ENCODE results near the gene EFHC1. TPM values are rescaled to one million over a fixed set of nuclear protein-coding genes. Genes with fewer than 3 reads are reported as not detected.

The EFHC1 gene
- total RNA-seq, 2 donors from 2014 or later = 19.4 to 23.5 TPM

DNA sequence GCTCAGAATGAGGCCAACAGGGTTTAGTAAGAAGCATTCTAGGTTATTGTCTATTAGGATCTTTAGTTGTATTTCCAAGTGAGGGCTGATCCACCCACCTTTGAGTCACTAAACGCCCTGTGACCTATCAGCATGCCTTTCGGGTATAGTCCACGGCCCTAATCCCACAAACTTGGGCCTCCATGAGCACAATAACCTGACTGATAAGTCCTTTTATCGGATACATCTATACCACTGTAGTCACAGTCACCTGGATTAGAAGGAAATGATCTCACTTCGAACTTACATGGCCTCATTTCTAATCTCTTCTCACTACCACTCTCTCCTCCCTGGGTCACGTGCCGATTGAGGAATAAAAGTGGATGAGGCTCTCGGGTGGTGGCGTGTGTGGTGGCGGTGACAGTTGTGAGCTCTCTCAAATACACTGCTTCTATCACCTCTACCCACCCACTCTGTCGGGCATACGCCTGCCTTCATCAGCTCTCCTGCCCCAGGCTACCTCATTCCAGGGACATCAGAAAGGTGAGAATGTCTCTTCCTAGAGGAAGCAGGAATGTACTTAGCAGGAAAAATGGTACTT, 91.5 kb downstream of the EFHC1 start:
- peak overlapping the region; percentile 17 to 23 for H3K27ac ChIP-seq
- intact Hi-C loops (cut with DNase I) = loop anchor here (5.0 kb wide), 1 partner anchor 61 kb away; no protein-coding TSS in a partner anchor

DNA sequence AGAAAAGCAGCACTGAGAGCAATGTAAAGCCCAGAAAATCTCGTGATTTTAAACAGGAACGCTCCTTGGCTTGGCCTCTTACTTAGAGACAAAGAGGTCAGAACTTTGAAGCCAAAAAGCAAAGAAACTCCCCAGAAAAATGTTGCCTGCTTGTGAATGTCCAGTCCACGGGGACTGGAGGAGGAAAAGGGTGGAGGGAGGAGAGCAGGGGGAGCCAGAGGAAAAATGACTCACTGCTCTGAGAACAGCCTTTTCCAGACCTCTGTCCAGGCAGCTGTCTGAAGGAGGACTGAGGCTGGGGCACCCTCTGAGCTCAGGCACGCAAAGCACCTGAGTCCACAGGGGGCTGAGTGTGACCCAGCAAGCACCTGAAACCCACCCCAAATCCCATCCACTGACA, 92.1 kb downstream of the EFHC1 start:
- 48% methylated on average over 4 of the region's 4 CpGs for WGBS

More for the DNA sequence above, 91.5 kb downstream of the EFHC1 start:
- no peaks in the 10 kb centered on the region for H3K9me3 ChIP-seq
- TF ChIP-seq POLR2A (IDR thresholded peaks at IDR 0.05) = no peak
- TF ChIP-seq POLR2AphosphoS5 (IDR thresholded peaks at IDR 0.05) = no peak
- TF ChIP-seq, protein P1, sequence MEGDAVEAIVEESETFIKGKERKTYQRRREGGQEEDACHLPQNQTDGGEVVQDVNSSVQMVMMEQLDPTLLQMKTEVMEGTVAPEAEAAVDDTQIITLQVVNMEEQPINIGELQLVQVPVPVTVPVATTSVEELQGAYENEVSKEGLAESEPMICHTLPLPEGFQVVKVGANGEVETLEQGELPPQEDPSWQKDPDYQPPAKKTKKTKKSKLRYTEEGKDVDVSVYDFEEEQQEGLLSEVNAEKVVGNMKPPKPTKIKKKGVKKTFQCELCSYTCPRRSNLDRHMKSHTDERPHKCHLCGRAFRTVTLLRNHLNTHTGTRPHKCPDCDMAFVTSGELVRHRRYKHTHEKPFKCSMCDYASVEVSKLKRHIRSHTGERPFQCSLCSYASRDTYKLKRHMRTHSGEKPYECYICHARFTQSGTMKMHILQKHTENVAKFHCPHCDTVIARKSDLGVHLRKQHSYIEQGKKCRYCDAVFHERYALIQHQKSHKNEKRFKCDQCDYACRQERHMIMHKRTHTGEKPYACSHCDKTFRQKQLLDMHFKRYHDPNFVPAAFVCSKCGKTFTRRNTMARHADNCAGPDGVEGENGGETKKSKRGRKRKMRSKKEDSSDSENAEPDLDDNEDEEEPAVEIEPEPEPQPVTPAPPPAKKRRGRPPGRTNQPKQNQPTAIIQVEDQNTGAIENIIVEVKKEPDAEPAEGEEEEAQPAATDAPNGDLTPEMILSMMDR (IDR thresholded peaks at IDR 0.05) = no peak
- no peaks in the 10 kb centered on the region for H3K4me1 ChIP-seq (replicated peaks)
- no peak overlapping the region for H3K4me3 ChIP-seq
- 85% methylated on average over 12 of the region's 12 CpGs for WGBS
- no peaks in the 10 kb centered on the region for H3K27me3 ChIP-seq (replicated peaks; ENCODE audit: insufficient read depth)
- no peak for DNase-seq (ENCODE audit: low spot score)
- peaks cover 0 to 3% of the 10 kb centered on the region in 2 donors for H3K36me3 ChIP-seq

DNA sequence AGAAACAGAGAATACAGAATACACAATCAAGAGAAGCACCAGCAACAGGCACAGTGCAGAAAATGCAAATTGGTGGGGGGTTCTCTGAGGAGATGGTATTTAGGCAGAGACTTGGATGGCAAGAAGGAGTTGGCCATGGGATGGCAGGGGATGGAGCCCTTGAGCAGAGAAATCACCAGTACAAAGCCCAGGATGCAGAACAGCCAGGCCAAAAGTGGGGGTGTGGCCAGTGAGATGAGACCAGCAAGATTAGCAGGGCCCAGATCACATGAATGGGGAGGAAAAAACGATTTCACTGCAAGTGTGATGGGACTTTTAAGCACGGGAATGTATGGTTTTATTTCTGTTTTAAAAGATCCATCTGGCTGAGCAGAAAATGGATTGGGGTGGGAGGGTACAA, 93.3 kb downstream of the EFHC1 start:
- intact Hi-C loops (cut with DNase I) = loop anchor here (5.0 kb wide), 1 partner anchor 59 kb away; no protein-coding TSS in a partner anchor
- H3K9me3 ChIP-seq = no peaks in the 10 kb centered on the region
- H3K4me1 ChIP-seq (replicated peaks) = no peaks in the 10 kb centered on the region
- no peak overlapping the region for H3K27ac ChIP-seq
- H3K36me3 ChIP-seq = peaks cover 0 to 3% of the 10 kb centered on the region in 2 donors
- TF ChIP-seq, protein P1 (IDR thresholded peaks at IDR 0.05) = no peak
- no peak for TF ChIP-seq POLR2AphosphoS5 (IDR thresholded peaks at IDR 0.05)
- TF ChIP-seq POLR2A (IDR thresholded peaks at IDR 0.05) = no peak
- H3K4me3 ChIP-seq = no peak overlapping the region
- DNase-seq (ENCODE audit: low spot score) = no peak
- 73% methylated on average over 2 of the region's 2 CpGs for WGBS
- no peaks in the 10 kb centered on the region for H3K27me3 ChIP-seq (replicated peaks; ENCODE audit: insufficient read depth)

More for the DNA sequence above, 92.1 kb downstream of the EFHC1 start:
- H3K9me3 ChIP-seq = no peaks in the 10 kb centered on the region
- H3K27me3 ChIP-seq (replicated peaks; ENCODE audit: insufficient read depth) = no peaks in the 10 kb centered on the region
- H3K36me3 ChIP-seq = peaks cover 0 to 3% of the 10 kb centered on the region in 2 donors
- TF ChIP-seq, protein P1 (IDR thresholded peaks at IDR 0.05) = no peak
- TF ChIP-seq POLR2AphosphoS5 (IDR thresholded peaks at IDR 0.05) (peak; percentile 4), POLR2A (IDR thresholded peaks at IDR 0.05) (no peak)
- H3K27ac ChIP-seq = peak overlapping the region; percentile 17 to 23
- no peak for DNase-seq (ENCODE audit: low spot score)
- H3K4me3 ChIP-seq = no peak overlapping the region
- H3K4me1 ChIP-seq (replicated peaks) = no peaks in the 10 kb centered on the region
- intact Hi-C loops (cut with DNase I) = loop anchor here (5.0 kb wide), 1 partner anchor 60 kb away; no protein-coding TSS in a partner anchor

DNA sequence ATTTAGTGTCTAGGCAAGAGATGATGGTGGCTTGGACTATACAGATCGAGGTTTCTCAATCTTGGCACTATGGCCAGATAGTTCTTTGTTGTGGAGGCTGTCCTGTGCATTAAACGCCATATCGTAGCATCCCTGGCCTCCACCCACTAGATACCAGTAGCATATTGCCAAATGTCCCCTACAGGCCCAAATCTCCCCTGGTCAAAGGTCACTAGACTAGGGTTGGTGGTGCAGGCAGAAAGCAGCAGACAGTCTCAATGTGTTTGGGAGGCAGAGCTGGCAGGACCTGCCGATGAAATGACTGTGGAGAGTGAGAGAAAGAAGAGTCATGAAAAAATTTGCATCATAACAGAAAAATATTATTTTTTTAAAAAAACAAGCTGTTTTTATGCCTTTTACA, 93.8 kb downstream of the EFHC1 start:
- H3K4me1 ChIP-seq (replicated peaks) = no peaks in the 10 kb centered on the region
- H3K4me3 ChIP-seq = no peak overlapping the region
- no peak overlapping the region for H3K27ac ChIP-seq
- DNase-seq (ENCODE audit: low spot score) = no peak
- H3K36me3 ChIP-seq = peaks cover 0 to 3% of the 10 kb centered on the region in 2 donors
- no peaks in the 10 kb centered on the region for H3K27me3 ChIP-seq (replicated peaks; ENCODE audit: insufficient read depth)
- no peak for TF ChIP-seq POLR2A (IDR thresholded peaks at IDR 0.05)
- TF ChIP-seq, protein P1 (IDR thresholded peaks at IDR 0.05) = no peak
- TF ChIP-seq POLR2AphosphoS5 (IDR thresholded peaks at IDR 0.05) = no peak
- WGBS = 82% methylated on average over 4 of the region's 4 CpGs
- no peaks in the 10 kb centered on the region for H3K9me3 ChIP-seq
- intact Hi-C loops (cut with DNase I) = loop anchor here (5.0 kb wide), 1 partner anchor 58 kb away; no protein-coding TSS in a partner anchor

DNA sequence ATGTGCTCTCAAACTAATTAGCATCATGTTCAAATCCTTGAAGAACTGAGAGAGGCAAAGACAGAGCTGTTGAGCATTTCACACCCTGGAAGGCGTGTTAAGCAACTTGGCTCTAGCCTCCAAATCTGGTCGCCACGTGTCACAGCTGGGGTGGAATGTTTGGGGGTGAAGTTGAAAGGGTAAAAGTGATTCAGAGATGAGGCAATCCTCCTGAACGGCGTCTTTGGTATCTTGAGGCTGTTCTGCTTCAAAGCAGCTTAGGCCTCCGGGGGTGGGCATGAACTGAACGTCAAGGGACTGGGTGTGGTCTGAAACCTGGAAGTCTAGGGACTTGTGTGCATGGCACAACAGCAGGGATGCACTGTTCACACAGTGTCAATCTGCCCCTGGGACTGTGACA, 94.4 kb downstream of the EFHC1 start:
- Histone ChIP-seq H3K4me1 (replicated peaks) (no peaks in the 10 kb centered on the region), H3K27ac (no peak overlapping the region), H3K27me3 (replicated peaks; ENCODE audit: insufficient read depth) (no peaks in the 10 kb centered on the region), H3K9me3 (no peaks in the 10 kb centered on the region), H3K36me3 (no peaks in the 10 kb centered on the region), H3K4me3 (no peak overlapping the region)
- 70% methylated on average over 7 of the region's 7 CpGs for WGBS
- DNase-seq (ENCODE audit: low spot score) = no peak
- intact Hi-C loops (cut with DNase I) = loop anchor here (5.0 kb wide), 1 partner anchor 58 kb away; no protein-coding TSS in a partner anchor
- TF ChIP-seq POLR2A (IDR thresholded peaks at IDR 0.05) = no peak
- TF ChIP-seq, protein P1 (IDR thresholded peaks at IDR 0.05) = no peak
- TF ChIP-seq POLR2AphosphoS5 (IDR thresholded peaks at IDR 0.05) = no peak

Data from prostate gland (tissue), 2 donors.